Measurements from ENCODE around the gene NEIL3.

DNA sequence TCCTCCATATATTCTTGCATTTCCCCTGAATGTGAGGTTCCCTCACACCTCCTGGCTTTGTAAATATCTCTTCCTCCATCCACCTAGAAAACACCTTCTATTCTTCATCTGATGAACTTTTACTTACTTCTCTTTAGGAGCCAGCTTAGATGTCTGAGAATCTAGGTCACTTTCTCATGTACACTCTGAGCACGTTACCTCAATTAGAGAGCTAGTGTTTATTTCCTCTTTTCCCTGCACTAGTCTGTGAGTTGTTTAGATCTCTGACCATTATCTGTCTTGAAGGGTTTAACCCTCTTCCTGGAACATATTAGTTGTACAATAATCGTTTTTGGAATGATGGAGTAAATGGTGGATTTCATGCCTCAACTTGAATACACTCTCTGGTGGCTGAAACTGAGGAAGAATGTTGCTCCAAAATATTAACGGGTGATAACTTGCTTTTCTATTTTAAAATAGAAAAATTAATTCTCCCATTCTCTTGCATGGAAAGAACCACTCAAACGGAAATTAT, 8.5 kb upstream of the NEIL3 start:
- no peak for TF ChIP-seq CHD2 (IDR thresholded peaks at IDR 0.05; ENCODE audit: low read length)
- no peak for TF ChIP-seq EZH2 (IDR thresholded peaks at IDR 0.05; ENCODE audit: low read depth, low read length, severe bottlenecking)
- no peak for TF ChIP-seq GTF2F1 (IDR thresholded peaks at IDR 0.05; ENCODE audit: borderline replicate concordance, low read depth, low read length)
- no peak for TF ChIP-seq POLR2A (IDR thresholded peaks at IDR 0.05; ENCODE audit: control extremely low read depth in 1 of 2, low read depth in 2 of 2, low read length in 2 of 2)
- TF ChIP-seq MAFK (IDR thresholded peaks at IDR 0.05; ENCODE audit: low read depth, low read length) = no peak
- TF ChIP-seq, protein P1, sequence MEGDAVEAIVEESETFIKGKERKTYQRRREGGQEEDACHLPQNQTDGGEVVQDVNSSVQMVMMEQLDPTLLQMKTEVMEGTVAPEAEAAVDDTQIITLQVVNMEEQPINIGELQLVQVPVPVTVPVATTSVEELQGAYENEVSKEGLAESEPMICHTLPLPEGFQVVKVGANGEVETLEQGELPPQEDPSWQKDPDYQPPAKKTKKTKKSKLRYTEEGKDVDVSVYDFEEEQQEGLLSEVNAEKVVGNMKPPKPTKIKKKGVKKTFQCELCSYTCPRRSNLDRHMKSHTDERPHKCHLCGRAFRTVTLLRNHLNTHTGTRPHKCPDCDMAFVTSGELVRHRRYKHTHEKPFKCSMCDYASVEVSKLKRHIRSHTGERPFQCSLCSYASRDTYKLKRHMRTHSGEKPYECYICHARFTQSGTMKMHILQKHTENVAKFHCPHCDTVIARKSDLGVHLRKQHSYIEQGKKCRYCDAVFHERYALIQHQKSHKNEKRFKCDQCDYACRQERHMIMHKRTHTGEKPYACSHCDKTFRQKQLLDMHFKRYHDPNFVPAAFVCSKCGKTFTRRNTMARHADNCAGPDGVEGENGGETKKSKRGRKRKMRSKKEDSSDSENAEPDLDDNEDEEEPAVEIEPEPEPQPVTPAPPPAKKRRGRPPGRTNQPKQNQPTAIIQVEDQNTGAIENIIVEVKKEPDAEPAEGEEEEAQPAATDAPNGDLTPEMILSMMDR (IDR thresholded peaks at IDR 0.05; ENCODE audit: control extremely low read depth in 1 of 3, insufficient read depth in 1 of 3, low read depth in 1 of 3, low read length in 3 of 3) = no peak
- TF ChIP-seq CEBPB (IDR thresholded peaks at IDR 0.05; ENCODE audit: low read depth, low read length) = no peak
- TF ChIP-seq TBP (IDR thresholded peaks at IDR 0.05; ENCODE audit: low read depth, low read length) = no peak
- no peak for TF ChIP-seq PHF8 (conservative IDR thresholded peaks at IDR 0.05; ENCODE audit: low read depth, low read length)
- no peak for TF ChIP-seq POLR2AphosphoS5 (IDR thresholded peaks at IDR 0.05; ENCODE audit: low read depth, low read length)

Measured in H1 (cell line).